SU-DHL-6 (cell line): ENCODE data around the gene IFIH1.

Experiments
- H2AFZ ChIP-seq: fragments of 200-600 bp; sonication (generic); 2 replicates; pipeline ENCODE4 v1.6.1; 2014; ENCODE audit warnings: low read depth, mild to moderate bottlenecking, moderate library complexity, mixed read lengths, antibody characterized with exemption, low read length; ENCODE audit not compliant: severe bottlenecking
- H3F3A ChIP-seq: fragments of 200-600 bp; shearing (Covaris generic); 2 replicates; pipeline ENCODE4 v1.6.0; 2016; ENCODE audit warnings: antibody characterized with exemption, mild to moderate bottlenecking; ENCODE audit not compliant: insufficient read depth
- H3K27ac ChIP-seq: fragments of 200-600 bp; sonication (generic); 2 replicates; pipeline ENCODE4 v1.5.1; 2016; ENCODE audit warnings: low read depth, mild to moderate bottlenecking, low read length, moderate library complexity, mixed read lengths
- H3K27me3 ChIP-seq: fragments of 200-600 bp; sonication (generic), shearing (Covaris generic); 2 replicates; pipeline ENCODE4 v1.6.0; 2014; ENCODE audit warnings: mild to moderate bottlenecking, low read length
- H3K36me3 ChIP-seq: fragments of 200-600 bp; sonication (generic); 2 replicates; pipeline ENCODE4 v1.6.1; 2014; ENCODE audit warnings: mild to moderate bottlenecking, low read length, mixed read lengths
- H3K4me2 ChIP-seq: fragments of 300-600, 200-600 bp; shearing (Covaris generic), sonication (generic); 2 replicates; pipeline ENCODE4 v1.6.0; 2014; ENCODE audit warnings: low read length, low read depth, mild to moderate bottlenecking; ENCODE audit not compliant: poor library complexity, severe bottlenecking
- H3K4me3 ChIP-seq: fragments of 200-600 bp; sonication (generic); 2 replicates; pipeline ENCODE4 v1.5.1; 2014; ENCODE audit warnings: antibody characterized with exemption, low read length, mild to moderate bottlenecking, mixed read lengths; ENCODE audit not compliant: insufficient read depth, poor library complexity, severe bottlenecking
- H3K79me2 ChIP-seq: fragments of 200-600 bp; sonication (generic); 2 replicates; pipeline ENCODE4 v1.6.1; 2014; ENCODE audit warnings: mild to moderate bottlenecking, low read length, moderate library complexity; ENCODE audit not compliant: insufficient read depth
- H3K9ac ChIP-seq: fragments of 200-600 bp; sonication (generic); 2 replicates; pipeline ENCODE4 v1.7.0; 2014; ENCODE audit warnings: mild to moderate bottlenecking, low read length
- H3K9me2 ChIP-seq: fragments of 200-600 bp; sonication (generic); replicated peaks from 2 replicates; pipeline ENCODE4 v1.6.1; 2014; ENCODE audit warnings: low read length; ENCODE audit not compliant: insufficient read depth
- H3K9me3 ChIP-seq: fragments of 200-600 bp; sonication (generic); 2 replicates; pipeline ENCODE4 v1.6.1; 2014; ENCODE audit warnings: low read length, mixed read lengths; ENCODE audit not compliant: insufficient read depth
- H4K20me1 ChIP-seq: fragments of 200-600 bp; sonication (generic); 2 replicates; pipeline ENCODE4 v1.6.1; 2014; ENCODE audit warnings: low read depth, mild to moderate bottlenecking, antibody characterized with exemption, low read length, moderate library complexity, mixed read lengths
- CTCF ChIP-seq: fragments of 200-600 bp; sonication (generic); IDR thresholded peaks from one replicate; pipeline ENCODE4 v1.5.1; 2017; ENCODE audit warnings: antibody characterized with exemption, mild to moderate bottlenecking, low read length, moderate library complexity; ENCODE audit not compliant: insufficient read depth, poor library complexity, severe bottlenecking
- EZH2phosphoT487 ChIP-seq: fragments of 200-600 bp; sonication (generic), shearing (Covaris generic); conservative IDR thresholded peaks from 2 replicates; pipeline ENCODE4 v1.6.1; 2018; ENCODE audit warnings: mild to moderate bottlenecking, antibody characterized with exemption, low read length, moderate library complexity, mixed read lengths

Gene IFIH1

GRCh38 chr2:162318328-162319180, at the start of gene IFIH1:
TSS of gene IFIH1 (minus strand) at chr2:162318684. CDS start at chr2:162318307, 377 bp downstream.
- no peaks in the 10 kb centered on the region for H3F3A ChIP-seq
- H3K27ac ChIP-seq = no peak within 1 kb of the TSS

GRCh38 chr2:162365392-162365791, 46.9 kb upstream of the IFIH1 start:
- Histone ChIP-seq H3K9ac (no peak overlapping the region), H3K9me2 (no peaks in the 10 kb centered on the region), H3K27ac (no peak overlapping the region), H3F3A (no peaks in the 10 kb centered on the region), H3K9me3 (no peaks in the 10 kb centered on the region), H3K27me3 (no peaks in the 10 kb centered on the region), H3K4me3 (no peak overlapping the region), H3K79me2 (no peaks in the 10 kb centered on the region), H2AFZ (no peak overlapping the region), H3K4me2 (no peak overlapping the region), H3K36me3 (no peaks in the 10 kb centered on the region), H4K20me1 (no peaks in the 10 kb centered on the region)
- TF ChIP-seq EZH2phosphoT487 (no peak), CTCF (no peak)

More at GRCh38 chr2:162318328-162319180, at the start of gene IFIH1:
- TF ChIP-seq CTCF = no peak
- no peak for TF ChIP-seq EZH2phosphoT487
- Histone ChIP-seq H3K9me2 (no peaks in the 10 kb centered on the region), H4K20me1 (no peaks in the 10 kb centered on the region), H3K27me3 (no peaks in the 10 kb centered on the region), H3K36me3 (no peaks in the 10 kb centered on the region), H3K4me2 (peak within 1 kb of the TSS; percentile 54), H3K9ac (peak within 1 kb of the TSS; percentile 41), H3K79me2 (no peaks in the 10 kb centered on the region), H3K9me3 (no peaks in the 10 kb centered on the region), H2AFZ (peak within 1 kb of the TSS; percentile 72), H3K4me3 (peak within 1 kb of the TSS; percentile 37)

- Histone ChIP-seq H3K9me3 (no peaks in the 10 kb centered on the region), H3K9me2 (no peaks in the 10 kb centered on the region), H3K9ac (peak overlapping the region; percentile 56), H3F3A (no peaks in the 10 kb centered on the region), H2AFZ (peak overlapping the region; percentile 88), H3K27me3 (no peaks in the 10 kb centered on the region), H4K20me1 (no peaks in the 10 kb centered on the region), H3K36me3 (no peaks in the 10 kb centered on the region), H3K4me2 (peak overlapping the region; percentile 75), H3K27ac (no peak overlapping the region), H3K4me3 (peak overlapping the region; percentile 72), H3K79me2 (no peaks in the 10 kb centered on the region)
- TF ChIP-seq CTCF = no peak
- no peak for TF ChIP-seq EZH2phosphoT487
These were observed 26.1 kb upstream of the IFIH1 start for GRCh38 chr2:162344617-162344950.
